ENCODE measurements around the gene FAM174C.

The FAM174C gene

DNA sequence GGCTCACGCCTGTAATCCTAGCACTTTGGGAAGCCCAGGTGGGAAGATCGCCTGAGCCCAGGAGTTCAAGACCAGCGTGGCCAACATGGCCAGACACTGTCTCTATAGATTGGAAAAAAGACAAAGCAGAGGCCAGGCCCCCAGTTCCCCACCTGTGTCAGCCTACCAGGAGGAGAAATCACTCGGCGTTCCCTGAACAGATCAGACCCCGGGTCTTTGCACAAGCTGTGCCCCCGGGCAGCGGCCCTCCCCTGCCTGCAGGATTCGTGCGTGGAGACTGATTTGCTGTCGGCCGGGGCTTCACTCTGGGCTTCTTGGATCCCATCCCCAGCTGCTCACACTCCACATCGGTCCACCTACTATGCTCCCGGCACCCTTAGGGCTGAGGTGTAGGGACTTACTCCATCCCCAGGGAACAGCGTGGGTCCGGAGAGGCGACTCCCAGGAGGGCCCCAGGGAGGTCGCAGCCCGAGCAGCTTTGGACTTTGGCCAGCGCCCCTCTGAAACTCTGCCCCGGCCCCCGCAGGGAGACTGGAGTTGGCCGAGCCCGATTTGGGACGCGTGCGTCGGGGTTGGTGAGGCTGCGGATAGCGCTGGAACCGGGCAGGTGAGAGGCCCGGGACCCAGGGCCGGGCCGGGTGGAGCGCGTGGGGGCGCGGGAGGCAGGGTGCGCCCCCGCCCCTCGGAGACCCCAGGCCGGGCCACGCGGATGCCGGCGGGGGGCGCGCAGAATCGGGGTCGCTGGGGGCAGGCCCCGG is 9.8 kb downstream of the FAM174C start:
- no peak for DNase-seq (ENCODE audit: low read depth in 2 of 2)

DNA sequence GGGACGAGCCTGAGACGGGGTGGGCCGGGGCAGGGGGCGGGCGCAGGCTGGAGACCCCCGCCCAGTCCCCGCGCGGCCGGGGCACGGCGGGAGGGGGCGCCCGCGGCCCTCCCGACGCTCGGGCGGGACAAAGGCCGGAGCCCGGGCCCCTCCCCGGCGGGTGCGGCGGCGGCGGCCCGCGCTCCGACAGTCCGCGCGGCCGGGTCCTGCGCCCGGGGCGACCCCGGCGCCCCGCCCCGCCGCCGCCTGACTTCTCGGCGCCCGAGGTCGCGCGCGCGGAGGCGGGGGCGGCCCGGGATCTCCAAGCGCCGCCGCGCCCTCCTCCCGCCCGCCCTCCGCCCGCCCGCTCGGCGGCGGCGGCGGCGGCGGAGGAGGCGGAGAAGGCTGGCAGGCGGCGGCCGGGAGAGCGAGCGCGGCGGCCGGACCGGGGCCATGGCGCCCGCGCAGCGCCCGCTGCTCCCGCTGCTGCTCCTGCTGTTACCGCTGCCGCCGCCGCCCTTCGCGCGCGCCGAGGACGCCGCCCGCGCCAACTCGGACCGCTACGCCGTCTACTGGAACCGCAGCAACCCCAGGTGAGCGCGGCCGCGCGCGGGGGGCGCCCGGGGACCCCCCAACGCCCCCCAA is 10.5 kb downstream of the FAM174C start, which contains the start of gene EFNA2:
EFNA2 (plus strand) TSS at position 137 of the 624 bp plus-strand sequence; CDS start at position 433, 296 bp downstream.
- no peak for DNase-seq (ENCODE audit: low read depth in 2 of 2)

- DNase-seq (ENCODE audit: low read depth in 2 of 2), result no peak
These were observed 11.4 kb downstream of the FAM174C start for GRCh38 chr19:1286487-1287353.

DNA sequence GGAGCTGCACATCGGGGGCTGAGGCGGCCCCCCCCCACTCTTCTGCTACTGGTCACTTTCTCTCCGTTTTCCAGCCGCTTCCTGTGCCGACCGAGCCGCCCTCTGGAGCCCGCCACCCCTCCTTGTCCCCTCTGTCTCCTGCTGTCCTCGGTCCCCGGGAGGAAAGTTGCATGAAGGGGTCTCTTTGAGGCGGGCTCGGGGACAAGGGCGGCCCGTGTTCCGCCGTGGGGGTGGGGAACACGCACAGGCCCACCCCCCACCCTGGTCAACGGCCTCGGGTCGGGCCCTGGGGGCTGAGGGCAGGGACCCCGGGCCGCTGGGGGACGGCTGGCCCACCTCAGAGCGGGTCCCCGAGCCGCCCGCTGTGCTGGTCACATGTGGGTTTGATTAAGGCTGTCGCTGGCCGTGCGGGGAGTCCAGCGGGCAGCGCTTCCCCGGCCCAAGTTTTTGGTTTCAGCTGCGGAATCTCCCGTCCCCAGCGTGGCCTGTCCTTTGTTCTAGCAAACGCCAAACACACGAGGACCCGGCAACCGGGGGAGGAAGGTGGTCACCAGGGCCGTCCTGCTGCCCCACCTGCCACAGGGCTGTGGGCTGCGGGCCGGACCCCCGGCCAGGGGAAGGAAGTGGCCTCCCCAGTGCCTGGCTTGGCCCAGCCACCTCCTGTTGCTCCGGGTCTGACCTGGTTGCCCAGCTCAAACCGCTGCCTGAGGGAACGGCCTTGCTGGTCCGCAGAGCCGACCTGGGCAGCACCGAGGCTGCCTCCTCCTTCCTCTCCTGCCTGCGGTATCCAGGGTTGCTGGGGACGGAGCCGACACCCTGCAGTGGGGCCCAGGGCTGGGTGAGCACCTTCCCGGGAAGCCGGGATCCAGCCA is 12.3 kb downstream of the FAM174C start:
- no peak for DNase-seq (ENCODE audit: low read depth in 2 of 2)

DNA sequence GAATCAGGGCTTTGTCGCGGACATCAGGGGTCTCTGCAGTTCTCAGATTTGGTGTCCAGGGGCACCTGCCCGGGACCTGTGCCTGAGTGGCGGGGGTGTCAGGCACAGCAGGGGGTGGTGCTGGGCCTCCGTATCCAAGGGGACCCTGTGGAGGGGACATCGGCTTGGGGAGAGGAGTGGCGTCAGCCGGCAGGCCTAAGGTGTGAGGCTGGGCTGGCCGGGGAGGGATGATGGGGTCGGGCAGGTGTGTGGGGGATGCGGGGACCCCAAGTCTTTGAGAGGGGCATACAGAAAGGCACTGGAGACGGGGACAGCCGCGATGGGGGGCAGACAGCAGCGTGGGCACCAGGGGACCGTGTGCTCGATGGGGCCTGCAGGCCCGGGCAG is 12.9 kb downstream of the FAM174C start:
- no peak for DNase-seq (ENCODE audit: low read depth in 2 of 2)

GRCh38 chr19:1288833-1289685 is 13.7 kb downstream of the FAM174C start:
- no peak for DNase-seq (ENCODE audit: low read depth in 2 of 2)

DNA sequence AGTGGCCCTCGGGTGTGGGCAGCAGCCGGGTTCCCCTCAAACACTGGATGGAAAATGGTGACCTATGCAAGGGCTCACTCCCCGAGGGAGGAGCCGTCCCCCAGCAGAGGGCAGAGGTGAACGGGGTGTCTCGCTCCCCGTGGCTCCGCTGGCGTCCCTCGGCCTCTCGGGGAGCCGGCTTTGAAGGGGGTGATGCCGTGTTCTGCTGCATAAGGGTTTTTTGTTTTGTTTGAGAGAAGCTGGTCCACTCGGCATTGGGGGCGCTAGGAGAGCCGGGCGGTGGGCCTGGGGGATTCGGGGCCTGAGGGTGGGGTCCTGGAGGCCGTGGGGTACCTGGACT is 14.3 kb downstream of the FAM174C start:
- no peak for DNase-seq (ENCODE audit: low read depth in 2 of 2)

DNA sequence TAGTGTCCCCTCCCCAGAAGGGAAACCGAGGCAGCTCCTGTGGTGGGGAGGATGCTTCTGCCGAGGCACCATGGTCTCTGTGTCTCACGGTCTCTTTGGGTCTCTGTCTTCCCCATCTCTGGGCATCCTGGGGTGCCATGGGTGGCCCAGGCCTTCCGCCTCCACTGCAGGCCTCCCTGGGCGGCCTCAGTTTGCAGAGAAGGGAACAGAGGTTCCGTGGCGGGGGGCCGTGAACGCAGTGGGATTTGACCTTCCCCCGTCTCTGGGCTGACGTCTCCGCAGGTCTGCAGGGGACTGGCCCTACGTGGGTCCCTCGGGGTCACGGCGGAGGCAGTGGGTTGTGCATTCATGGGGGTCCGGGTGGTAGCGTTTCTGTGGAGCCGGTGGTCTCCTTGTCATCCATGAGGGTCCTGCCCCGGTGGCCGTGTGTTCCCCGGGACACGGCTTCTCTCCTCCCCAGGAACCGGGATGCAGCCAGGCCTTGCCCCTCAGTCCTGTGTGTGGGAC is 14.9 kb downstream of the FAM174C start:
- DNase-seq (ENCODE audit: low read depth in 2 of 2), result no peak

GRCh38 chr19:1290703-1291651 is 15.6 kb downstream of the FAM174C start:
- DNase-seq (ENCODE audit: low read depth in 2 of 2), result no peak

GRCh38 chr19:1291761-1292418 is 16.6 kb downstream of the FAM174C start:
- no peak for DNase-seq (ENCODE audit: low read depth in 2 of 2)

DNA sequence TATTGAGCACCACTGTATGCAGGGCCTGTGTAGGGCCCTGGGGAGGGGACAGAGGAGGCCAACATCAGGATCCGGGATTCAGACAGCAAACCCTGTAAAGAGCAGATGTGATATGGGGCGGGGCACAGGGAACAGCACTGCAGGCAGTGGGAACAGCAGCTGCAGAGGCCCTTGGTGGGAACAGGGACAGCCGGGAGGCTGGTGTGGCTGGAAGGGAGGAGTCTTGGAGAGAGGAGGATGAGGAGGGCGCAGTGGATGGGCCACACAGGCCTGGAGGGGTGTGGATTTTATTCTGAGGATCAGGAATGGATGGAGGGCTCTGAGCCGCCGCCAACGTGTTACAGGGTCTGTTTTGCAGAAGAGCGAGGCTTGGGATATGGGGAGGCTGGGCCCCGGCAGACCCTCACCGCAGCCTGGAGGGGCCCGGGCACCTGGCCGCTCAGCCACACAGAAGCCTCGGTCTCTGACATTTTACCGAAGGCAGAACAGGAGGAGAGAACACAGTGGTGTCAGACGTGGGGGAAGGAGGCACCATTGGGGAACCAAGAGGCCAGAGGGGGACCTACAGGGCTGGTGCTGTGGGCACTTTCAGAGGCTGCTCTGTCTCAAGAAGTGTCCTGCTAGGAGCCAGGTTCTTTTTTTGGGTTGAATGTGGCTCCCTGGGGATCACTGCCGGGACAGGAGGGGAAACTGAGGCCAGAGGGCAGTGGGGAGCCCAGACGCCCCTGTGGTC is 17.3 kb downstream of the FAM174C start:
- DNase-seq (ENCODE audit: low read depth in 2 of 2), result no peak

DNA sequence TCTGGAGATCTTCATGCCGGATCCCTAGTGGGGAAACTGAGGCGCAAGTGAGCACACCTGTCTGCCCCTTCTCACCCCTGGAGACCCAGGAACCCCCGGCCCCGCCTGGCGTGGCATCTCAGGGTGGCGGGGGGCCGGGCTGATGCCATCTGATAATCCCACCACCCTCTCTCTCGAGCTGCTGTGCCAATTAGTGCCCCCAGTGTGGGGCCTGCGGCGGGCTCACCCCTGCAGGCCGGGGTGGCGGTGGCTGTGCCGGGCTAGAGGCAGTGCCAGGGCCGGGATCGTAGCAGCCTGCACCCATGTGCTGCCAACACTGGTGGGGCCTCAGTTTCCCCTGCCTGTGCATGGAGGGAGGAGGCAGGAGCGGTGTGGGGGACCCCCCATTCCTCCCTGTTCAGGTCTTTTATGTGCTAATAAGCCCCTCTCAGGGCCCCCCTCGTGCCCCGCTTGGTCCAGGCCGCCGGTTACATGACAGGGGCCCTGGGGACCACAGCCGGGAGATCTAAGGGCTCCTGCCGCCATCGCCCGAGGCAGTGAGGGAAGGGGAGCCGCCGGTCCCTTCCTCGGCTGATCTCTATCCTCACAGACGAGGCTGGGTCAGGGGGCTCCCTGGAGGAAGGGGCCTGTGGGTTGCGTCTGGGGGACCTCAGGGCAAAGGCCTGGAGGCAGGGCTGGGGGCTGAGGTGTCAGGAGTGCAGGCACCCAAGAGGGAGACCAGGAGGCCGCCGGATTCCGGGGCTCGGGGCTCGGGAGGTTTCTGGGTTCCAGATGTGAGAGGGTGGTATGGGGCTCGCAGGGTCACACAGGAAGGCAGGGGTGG is 18.7 kb downstream of the FAM174C start:
- no peak for DNase-seq (ENCODE audit: low read depth in 2 of 2)

GRCh38 chr19:1294688-1295087 is 19.4 kb downstream of the FAM174C start:
- no peak for DNase-seq (ENCODE audit: low read depth in 2 of 2)

DNA sequence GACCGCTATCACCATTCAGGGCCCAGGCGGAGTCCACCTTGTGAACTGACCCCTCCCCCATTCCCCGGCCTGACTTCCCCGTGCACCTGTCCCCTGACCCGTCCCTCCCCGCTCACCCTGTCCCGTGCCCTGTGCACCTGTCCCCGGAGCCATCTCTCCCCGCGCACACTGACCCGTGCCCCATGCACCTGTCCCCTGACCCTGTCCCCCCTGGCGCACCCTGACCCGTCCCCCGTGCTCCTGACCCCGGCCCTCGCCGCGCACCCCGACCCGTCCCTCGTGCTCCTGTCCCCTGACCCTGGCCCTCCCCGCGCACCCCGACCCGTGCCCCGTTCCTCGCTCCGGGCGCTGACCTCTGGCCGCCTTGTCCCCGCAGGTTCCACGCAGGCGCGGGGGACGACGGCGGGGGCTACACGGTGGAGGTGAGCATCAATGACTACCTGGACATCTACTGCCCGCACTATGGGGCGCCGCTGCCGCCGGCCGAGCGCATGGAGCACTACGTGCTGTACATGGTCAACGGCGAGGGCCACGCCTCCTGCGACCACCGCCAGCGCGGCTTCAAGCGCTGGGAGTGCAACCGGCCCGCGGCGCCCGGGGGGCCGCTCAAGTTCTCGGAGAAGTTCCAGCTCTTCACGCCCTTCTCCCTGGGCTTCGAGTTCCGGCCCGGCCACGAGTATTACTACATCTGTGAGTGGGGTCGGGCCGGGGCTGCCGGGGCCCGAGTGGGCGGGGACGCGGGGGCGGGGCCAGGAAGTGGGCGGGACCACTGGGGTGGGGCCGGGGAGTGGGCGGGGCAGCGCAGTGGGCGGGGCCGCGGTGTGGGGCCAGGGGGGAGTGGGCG is 20.1 kb downstream of the FAM174C start:
- peak in 1 of 2 donors; percentile 26 for DNase-seq (ENCODE audit: low read depth in 2 of 2)

GRCh38 chr19:1296078-1296477 is 20.7 kb downstream of the FAM174C start:
- DNase-seq (ENCODE audit: low read depth in 2 of 2), result no peak

GRCh38 chr19:1296575-1297271 is 21.4 kb downstream of the FAM174C start:
- DNase-seq (ENCODE audit: low read depth in 2 of 2), result no peak

All from stimulated activated CD8-positive, alpha-beta memory T cell treated with anti-CD3 and anti-CD28 coated beads, Interleukin-2, amount 100 ng/mL, for 1 hour (primary cell).